Measurements from ENCODE around the gene CACNG3.
"Not testable (repeated sequence)": the region's sequence is repeated elsewhere in the genome, so short reads cannot be mapped to it uniquely, and the experiment has no call there.

The CACNG3 gene

DNA sequence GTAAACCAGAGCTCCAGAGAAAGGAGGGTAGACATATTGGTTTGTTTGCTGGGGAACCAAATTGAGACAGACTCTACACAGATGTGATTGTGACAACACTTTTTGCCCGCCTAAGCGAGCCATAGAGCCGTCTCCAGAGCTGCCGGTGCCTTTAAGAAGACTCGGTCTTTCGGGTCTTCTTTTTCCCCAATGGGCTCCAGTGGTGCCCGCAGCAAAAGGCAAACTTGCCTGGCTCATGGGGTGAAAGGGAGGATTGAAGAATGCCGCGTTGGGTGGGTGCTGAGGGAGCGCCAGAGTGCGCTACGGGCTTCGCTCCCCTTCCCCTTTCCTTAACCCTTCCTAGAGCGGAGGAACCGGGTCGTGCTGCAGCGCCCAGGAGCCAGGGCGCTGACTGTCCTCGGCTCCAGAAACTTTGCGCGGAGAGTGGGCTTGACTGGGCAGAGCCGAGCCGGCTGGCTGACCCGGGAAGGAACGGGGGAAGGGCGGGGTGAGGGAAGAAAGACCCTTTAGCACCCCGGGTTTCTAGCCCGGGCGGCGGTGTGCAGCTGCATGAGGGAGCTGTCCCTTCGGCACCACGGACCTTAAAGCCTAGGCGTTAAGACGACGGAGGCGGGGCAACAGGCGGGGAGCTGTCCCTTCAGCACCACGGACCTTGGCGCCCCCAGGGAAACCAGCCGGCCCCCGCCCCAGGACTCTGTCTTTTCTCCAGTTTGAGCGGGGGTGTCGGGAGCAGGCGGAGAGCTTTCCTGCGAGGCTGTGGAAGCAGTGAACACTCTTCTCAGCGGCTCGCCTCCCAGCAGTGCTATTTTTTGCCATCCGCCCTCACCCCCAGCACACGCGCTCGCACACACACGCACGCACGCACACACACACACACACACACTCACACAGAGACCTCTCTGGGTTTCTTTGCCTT is at the start of gene CACNG3:
CACNG3 (plus strand) TSS at position 880 of the 916 bp plus-strand sequence. CDS start 420 bp downstream, outside the sequence.
- DNase-seq (ENCODE audit: low read depth): peak; percentile 6

DNA sequence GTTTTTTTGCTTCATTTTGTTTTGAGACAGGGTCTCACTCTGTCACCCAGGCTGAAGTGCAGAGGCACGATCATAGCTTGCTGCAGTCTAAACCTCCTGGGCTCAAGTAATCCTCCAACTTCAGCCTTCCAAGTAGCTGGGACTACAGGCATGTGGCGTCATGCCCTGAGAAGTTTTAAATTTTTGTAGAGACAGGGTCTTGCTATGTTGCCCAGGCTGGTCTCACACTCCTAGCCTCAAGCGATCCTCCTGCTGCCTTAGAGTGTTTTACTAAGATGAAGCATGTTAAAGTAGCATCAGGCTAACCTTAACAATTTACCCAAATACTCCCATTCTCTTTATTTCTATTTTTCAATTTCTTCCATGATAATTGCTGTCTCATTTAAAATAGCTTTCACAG is 49.2 kb upstream of the CACNG3 start:
- no peak for DNase-seq (ENCODE audit: low read depth)

DNA sequence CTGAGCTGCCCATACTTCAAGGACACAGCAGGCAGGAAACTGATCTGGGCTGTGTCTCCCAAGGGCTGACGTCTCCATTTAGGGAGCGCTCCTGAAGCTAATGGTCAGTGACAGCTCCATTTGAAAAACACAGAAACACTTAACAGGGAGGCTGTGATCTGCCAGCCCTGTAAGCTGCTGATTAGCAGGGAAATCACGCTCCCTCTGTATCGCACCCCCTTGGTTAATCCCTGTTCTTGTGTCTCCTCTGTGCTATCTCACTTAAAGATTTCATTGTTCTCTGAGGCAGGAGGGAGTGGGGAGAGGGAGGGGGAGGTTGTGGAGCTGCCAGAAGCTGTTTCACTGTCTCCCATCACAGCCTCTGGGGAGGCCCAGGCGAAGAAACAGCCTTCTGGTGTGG is 47.4 kb upstream of the CACNG3 start:
- no peak for DNase-seq (ENCODE audit: low read depth)

DNA sequence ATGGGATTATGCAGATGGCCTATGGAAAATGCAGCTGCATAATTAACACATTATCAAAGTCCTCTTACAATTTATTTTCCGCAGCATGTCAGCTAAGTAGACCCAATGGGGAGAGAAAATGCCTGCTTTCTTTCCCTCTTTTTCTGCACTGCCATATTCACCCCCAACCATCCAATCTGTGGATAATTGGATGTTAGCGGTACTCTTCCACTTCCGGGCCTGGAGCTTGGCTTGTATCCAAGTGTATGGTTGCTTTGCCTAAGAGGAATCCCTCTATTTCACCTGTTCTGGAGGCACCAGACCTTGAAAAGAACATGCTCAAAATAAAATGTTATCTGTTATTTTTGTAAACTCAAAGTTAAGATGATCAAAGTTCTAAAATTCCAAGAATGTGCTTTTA is 41.1 kb upstream of the CACNG3 start:
- no peak for DNase-seq (ENCODE audit: low read depth)

DNA sequence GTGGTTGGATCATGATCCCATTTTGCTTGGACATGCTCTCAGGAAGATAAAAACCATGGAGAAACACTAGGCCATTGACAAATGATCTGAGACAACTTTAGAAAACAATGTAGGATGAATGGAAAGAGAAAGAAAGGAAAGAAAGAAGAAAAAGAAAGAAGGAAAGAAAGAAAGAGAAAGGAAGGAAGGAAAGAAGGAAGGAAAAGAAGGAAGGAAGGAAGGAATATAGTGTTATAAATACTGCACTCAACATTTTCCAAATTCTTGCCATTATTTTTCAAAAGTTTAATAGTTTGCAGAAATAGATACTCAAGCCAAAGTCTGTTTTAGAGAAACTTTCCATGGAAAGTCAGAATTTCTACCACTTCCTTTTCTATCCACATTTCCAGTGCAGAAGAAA is 39.2 kb upstream of the CACNG3 start:
- no peak for DNase-seq (ENCODE audit: low read depth)

DNA sequence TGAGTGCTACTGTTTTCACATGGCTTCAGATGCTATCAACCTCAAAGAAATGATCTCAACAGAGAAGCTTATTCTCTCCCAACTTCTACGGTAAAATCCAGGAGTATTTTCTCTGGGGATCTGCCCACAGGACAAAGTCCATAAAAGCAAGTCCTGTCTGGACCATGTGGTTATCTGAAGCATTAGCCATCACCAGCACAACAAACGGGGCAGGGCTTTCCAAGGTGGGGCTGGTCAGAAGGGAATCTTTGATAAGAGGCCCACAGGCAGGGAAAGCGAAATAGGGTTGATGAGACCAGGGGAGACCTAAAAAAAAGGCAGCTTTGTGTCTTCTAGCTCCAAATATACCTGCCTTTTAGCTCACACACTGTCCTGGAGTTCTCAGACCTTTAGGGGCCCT is 38.7 kb upstream of the CACNG3 start:
- DNase-seq (ENCODE audit: low read depth): no peak

DNA sequence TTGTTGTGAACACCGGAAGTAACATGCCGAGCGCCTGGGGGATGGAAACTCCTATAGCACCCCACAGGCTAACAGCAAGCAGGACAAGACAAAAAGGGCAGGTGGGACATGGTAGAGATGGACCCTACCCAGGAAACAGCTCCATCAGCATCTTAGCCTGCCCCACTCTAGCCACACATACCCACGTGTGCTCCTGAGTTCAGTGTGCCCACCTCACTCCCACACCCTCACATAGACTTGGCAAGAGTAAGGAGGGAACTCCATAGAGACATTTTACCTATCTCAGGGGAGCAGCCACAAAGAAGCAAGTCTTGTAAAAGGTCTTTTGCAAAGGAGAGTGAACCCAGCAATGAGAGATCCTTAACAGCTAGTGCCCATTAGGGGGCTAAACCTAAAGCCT is 37.8 kb upstream of the CACNG3 start:
- DNase-seq (ENCODE audit: low read depth): no peak

DNA sequence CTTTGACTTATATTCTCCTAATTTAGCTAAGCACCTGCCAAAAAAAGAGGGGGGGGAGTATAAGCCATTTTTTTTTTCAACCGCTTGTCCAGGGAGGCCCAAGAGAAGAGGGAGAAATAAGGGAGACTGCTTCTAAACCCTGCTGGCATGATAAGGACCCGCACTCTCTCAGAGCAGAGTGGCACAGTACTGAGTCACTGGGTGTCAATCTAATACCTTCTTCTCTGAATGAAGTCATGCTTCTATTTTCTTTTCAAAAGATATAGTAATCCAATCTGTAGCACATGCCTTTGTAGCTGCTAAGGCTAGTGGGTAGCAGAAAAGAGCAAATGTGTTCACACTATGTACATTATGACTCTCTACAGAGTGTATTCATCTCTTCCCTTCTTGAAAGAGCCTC is 34.9 kb upstream of the CACNG3 start:
- no peak for DNase-seq (ENCODE audit: low read depth)

DNA sequence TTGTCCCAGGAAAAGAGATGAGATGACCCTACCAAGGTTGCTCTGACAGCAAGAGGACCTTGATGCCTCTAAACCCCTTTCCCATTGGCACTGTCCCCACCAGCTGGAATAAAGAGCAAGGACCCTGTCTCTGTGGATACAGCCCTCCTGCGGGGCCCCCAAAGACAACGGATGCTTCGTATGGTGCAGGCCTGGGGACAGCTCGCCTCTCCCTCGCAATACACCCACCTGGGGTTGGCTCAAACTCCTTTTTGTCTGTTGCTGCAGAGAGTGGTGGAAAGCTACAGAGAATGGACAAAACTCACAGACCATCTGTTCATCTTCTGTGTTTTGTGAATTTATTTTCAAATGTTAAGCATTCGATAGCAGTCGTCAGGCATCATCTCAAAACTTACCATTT is 27.6 kb upstream of the CACNG3 start:
- no peak for DNase-seq (ENCODE audit: low read depth)

DNA sequence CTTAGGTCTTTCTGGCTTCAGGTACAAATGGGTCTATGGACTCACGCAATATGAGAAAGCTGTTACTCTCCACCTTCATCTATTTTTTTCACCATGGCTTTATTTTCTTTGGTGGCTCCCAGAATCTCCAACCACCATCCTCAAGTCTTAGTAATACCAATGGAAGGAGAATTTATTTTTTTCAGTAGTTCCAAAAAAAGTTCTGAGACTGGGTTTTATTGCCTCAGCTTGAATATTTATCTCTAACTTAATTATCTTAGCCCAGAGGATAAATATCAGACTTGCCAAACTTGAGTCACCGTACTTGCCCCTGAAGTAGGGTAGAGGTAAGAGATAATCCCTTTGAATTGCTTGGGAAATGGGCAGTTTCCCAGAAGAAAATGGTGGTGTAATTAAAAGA is 23.2 kb upstream of the CACNG3 start:
- DNase-seq (ENCODE audit: low read depth): no peak

DNA sequence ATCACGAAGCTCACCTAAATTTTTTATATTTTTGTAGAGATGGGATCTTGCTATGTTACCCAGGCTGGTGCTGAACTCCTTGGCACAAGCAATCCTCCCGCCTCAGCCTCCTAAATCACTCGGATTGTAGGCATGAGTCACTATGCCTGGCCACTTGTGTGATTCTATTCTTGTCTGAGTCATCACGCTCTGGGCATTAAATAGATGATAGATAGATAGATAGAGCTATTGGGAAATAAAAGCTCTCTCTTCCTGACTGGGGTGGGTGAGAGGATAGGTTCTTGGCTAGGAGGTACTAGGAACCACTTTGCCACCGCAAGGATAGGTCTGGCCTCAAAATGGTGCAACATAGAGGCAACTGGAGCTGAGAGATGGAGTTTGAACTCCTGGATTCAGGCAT is 21.4 kb upstream of the CACNG3 start:
- no peak for DNase-seq (ENCODE audit: low read depth)

DNA sequence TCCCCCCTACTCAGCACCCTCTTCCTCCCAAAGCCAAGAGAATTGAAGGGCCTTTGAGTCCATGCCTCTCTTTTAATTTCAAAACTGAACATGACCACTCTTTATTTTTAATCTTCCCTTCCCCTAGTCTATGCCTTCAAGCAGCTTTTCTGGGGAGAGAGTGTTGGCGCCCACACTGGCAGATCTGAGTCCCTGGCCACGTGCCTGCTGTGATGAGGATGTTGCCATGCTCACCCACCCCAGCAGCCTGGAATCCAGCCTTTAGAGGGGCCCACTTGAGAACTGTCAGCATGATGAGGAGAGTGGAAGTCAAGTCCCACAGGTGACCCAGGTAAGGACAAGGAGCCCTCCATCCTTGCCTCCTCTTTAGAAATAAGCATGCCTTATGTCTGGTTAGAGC is 20.3 kb upstream of the CACNG3 start:
- DNase-seq (ENCODE audit: low read depth): no peak

DNA sequence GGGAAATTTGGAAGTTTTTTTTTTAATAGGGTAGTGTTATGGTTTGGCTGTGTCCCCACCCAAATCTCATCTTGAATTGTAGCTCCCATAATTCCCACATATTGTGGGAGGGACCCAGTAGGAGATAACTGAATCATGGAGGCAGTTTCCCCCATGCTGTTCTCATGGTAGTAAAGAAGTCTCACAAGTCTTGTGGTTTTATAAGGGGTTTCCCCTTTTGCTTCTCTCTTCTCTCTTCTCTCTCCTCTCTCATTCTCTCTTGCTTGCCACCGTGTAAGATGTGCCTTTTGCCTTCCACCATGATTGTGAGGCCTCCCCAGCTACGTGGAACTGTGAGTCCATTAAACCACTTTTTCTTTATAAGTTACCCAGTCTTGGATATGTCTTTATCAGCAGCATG is 17.3 kb upstream of the CACNG3 start:
- DNase-seq (ENCODE audit: low read depth): not testable (repeated sequence)

DNA sequence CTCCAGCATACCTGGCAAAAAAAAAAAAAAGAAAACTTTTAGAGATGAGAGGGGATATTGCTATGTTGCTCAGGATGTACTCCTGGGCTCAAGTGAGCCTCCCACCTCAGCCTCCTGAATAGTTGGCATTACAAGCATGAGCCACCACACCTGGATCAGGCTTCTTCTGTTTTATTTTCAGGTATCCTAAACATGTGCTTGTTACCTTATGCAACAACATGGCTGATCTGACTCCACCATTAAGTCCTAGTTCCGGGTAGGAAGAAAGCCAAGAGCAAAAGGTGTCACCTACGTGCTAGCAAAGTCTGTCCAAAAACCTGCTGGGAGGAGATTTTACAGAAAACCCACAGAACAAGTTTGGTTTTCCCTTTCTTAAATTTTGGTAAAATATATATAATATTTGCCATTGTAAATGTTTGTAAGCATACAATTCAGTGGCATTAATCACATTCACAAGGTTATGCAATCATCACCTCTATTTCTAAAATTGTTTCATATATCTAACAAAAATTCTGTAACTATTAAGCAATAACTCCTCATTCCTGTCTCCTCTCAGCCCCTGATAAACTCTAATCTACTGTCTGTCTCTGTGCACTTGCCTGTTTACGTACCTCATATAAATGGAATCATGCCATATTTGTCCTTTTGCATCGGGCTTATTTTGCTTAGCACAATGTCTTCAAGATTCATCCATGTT is 9.1 kb upstream of the CACNG3 start:
- DNase-seq (ENCODE audit: low read depth): no peak

DNA sequence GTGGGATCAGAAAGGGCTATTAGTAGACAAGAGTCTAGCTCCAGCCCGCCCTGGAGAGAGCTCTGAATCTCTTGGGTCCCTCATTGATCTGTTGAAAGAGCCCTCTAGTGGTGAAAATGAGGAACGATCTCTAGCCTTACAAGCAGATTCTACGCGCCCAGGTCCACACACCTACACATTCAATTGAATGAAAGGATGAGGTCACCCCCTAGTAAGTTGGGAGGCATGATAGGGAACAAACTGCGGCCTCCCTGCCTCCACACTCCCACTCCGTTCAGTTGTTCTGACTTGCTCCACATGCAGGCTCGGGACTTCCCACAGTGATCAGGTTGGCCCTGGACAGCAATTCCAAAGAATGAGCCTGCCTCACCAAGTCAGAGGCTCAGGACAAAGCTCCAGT is 2.9 kb upstream of the CACNG3 start:
- peak; percentile 1 for DNase-seq (ENCODE audit: low read depth)

DNA sequence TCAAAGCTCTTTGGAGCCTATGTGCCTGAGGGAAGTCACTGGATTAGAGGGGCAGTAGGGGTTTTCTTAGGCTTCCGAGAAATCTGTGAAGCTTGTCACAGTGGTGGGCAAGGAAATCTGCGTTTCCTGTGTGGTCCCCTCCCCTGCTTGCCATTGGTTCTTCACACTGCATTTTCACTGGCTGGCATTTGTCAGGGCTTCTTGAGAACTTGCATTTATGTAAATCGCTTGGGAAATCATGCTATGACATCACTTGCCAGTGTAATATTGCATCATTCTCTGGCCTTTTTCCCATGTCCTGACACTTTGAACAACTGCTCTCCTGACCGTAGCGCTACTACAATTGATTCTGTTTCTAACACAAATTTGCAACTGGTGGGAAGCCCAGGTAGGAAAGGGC is 1.8 kb downstream of the CACNG3 start:
- DNase-seq (ENCODE audit: low read depth): no peak

DNA sequence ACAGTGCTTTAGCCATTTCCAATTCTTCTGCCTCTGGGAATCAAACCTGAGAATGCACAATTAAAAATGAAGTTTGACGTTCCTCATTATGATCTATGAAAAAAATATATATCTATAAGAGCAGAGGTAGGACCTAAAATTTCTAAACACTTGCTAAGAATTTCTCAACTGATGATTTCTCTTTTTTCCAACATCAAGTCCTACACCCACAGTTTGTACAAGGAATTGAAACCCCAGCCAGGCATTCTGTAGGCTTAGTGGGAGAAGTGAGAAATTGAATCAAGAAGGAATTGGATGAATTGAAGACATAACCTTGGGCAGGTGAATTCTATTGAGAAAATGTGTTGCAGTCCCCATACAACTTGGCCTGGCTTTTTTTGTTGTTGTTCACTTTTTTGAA is 2.7 kb downstream of the CACNG3 start:
- DNase-seq (ENCODE audit: low read depth): no peak

DNA sequence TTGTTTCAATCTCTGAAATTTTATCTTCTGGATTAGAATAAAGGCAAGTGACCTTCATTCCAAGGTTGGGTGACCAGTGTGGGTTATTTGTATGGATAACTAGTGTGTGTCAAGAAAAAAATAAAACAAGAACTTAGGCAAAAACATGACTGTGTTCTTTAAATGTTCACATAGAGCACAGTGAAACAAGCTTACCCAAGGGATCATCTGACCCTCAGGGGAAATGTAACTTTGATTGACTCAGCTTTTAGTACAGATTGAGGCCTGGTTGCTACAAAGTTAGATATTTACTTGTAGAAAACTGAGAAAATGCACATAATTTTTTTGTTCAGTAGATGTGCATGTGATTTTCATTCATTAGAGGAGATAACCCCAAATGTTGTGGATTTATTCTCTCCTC is 6.7 kb downstream of the CACNG3 start:
- DNase-seq (ENCODE audit: low read depth): no peak

DNA sequence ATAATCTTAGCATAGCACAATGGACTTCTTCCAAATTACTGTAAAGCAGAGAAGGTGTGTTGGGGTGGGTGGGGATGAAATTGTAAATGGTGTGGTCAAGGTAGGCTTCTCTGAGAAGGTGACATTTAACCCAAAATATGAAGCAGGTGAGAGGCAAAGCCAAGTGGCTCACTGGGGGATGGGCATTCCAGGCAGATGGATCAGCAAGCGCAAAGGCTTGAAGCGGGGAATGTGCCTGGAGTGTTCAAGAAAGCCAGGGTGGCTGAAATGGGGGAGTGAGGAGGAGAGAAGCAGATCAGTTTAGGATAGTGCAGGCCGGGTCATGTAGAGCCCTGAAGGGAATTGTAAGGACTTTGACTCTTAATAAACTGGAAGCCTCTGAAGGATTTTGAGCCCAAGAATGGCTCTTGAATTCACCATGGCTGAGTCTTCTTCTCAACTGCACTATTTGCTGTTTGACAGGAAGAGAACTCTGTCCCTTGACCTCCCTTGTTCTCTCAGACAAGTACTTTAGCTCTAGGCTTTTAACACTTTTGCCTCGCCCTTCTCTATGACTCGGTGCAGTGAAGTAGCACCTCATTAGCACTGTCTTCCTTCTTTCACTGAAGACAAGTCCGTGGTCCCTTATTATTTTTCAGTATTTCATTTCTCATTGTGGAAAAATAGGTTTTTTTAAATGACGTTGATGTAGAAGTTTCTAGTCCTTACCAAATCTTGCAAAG is 14.7 kb downstream of the CACNG3 start:
- no peak for DNase-seq (ENCODE audit: low read depth)

DNA sequence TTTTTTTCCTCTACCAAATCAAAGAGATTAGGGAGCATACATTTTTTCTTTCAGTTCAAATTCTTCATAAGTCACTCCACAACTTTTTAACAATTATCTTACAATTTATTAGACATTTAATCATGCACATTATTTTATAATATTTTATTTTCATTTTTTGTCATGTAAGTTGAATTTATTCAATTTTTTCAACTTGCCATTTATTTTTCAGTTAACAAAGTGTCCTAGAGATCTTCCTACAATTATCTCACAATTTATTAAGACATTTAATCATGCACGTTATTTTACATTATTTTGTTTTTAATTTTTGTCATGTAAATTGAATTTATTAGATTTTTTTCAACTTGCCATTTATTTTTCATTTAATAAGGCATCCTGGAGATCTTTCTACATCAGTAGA is 16.2 kb downstream of the CACNG3 start:
- no peak for DNase-seq (ENCODE audit: low read depth)

DNA sequence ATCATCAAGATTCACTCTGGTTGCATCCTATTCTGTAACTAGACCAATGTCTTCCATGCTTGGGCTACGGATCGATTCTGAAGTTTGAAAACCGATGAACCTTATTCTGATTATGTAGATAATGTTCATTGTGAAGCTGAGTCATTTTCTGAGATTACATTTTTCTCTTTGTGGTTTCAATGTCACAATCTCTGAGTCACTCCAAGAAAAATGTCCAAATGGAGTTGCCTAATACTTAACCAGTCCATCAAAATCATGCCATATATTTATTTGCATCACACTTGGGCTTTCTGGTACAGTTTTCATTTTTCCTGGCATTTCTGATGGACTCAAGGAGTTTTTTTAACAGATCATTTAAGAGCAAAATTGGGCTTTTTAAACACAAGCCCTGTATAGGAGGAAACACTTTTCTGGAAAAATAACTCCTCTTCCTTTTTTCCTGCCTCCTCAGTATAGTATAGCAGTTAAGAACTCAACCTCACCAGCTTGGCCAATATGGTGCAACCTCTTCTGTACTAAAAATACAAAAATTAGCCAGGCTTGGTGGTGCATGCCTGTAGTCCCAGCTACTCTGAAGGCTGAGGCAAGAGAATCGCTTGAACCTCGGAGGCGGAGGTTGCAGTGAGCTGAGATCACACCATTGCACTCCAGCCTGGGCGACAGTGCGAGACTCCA is 17.5 kb downstream of the CACNG3 start:
- DNase-seq (ENCODE audit: low read depth): no peak

DNA sequence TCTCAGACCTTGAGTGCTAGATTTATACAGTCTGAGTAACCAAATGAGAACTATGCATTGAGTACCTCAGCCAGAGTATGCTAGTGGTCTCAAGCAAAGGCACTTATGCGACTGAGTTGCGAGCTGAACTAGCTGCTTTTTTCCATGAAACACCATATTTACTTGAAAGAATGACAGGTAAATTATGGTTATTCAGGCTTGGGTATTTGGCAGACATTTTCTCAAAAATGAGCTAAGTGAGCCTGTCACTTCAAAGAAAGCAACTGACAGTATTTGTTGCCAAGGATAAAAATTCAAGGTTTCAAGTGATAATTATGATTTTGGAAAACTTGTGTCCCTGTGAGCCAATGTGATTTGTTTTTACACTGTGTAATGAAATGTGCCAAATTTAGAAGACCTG is 19.3 kb downstream of the CACNG3 start:
- no peak for DNase-seq (ENCODE audit: low read depth)
